H9 (cell line): Measurements from ENCODE around the gene DNAJB11. TPM values are rescaled to one million over a fixed set of nuclear protein-coding genes. Genes with fewer than 3 reads are reported as not detected.
A peak's percentile ranks its signal among the peaks of the same experiment; 100 is the strongest.
"Not testable (repeated sequence)": the region's sequence is repeated elsewhere in the genome, so short reads cannot be mapped to it uniquely, and the experiment has no call there.

Experiments used
- DNase-seq: peaks from one replicate; pipeline ENCODE4 v3.0.0-alpha.2; 2017
- H2AFZ ChIP-seq: one replicate; pipeline ENCODE4 v1.6.1; 2013; ENCODE audit warnings: mild to moderate bottlenecking, low read length, control low read depth, moderate library complexity
- H2AK5ac ChIP-seq: 2 replicates; pipeline ENCODE4 v1.6.1; 2013; ENCODE audit warnings: low read length, control low read depth, mixed read lengths; ENCODE audit not compliant: insufficient read length
- H2BK120ac ChIP-seq: one replicate; pipeline ENCODE4 v1.6.1; 2013; ENCODE audit warnings: low read depth, mild to moderate bottlenecking, low read length, control low read depth, inconsistent platforms; ENCODE audit not compliant: poor library complexity, severe bottlenecking
- H2BK12ac ChIP-seq: 2 replicates; pipeline ENCODE4 v1.6.1; 2013; ENCODE audit warnings: low read length, control low read depth, mixed read lengths, low read depth; ENCODE audit not compliant: insufficient read length
- H2BK15ac ChIP-seq: 2 replicates; pipeline ENCODE4 v1.6.1; 2013; ENCODE audit warnings: low read depth, low read length, control low read depth
- H2BK20ac ChIP-seq: one replicate; pipeline ENCODE4 v1.6.1; 2013; ENCODE audit warnings: low read depth, mild to moderate bottlenecking, low read length, control low read depth, inconsistent platforms; ENCODE audit not compliant: poor library complexity, severe bottlenecking
- H2BK5ac ChIP-seq: 2 replicates; pipeline ENCODE4 v1.6.1; 2013; ENCODE audit warnings: low read length, control low read depth, mixed read lengths; ENCODE audit not compliant: insufficient read length
- H3K14ac ChIP-seq: 2 replicates; pipeline ENCODE4 v1.6.1; 2013; ENCODE audit warnings: low read length, control low read depth; ENCODE audit not compliant: insufficient read depth
- H3K18ac ChIP-seq: 2 replicates; pipeline ENCODE4 v1.6.1; 2013; ENCODE audit warnings: low read depth, mild to moderate bottlenecking, mixed read lengths, low read length, control low read depth; ENCODE audit not compliant: insufficient read length
- H3K23ac ChIP-seq: 2 replicates; pipeline ENCODE4 v1.6.1; 2013; ENCODE audit warnings: low read length, control low read depth, mixed read lengths, low read depth; ENCODE audit not compliant: insufficient read length
- H3K23me2 ChIP-seq: 2 replicates; pipeline ENCODE4 v1.6.1; 2013; ENCODE audit warnings: low read depth, mild to moderate bottlenecking, mixed read lengths, low read length, control low read depth; ENCODE audit not compliant: insufficient read length, poor library complexity, severe bottlenecking
- H3K27ac ChIP-seq: 2 replicates; pipeline ENCODE4 v1.5.1; 2013; ENCODE audit warnings: low read length, control low read depth, mixed read lengths, low read depth; ENCODE audit not compliant: insufficient read length
- H3K27me3 ChIP-seq: 2 replicates; pipeline ENCODE4 v1.6.1; 2013; ENCODE audit warnings: low read length, control low read depth, inconsistent platforms; ENCODE audit not compliant: insufficient read depth
- H3K4ac ChIP-seq: 2 replicates; pipeline ENCODE4 v1.6.1; 2013; ENCODE audit warnings: low read depth, mild to moderate bottlenecking, control low read depth, inconsistent platforms, low read length, moderate library complexity
- H3K4me1 ChIP-seq: 2 replicates; pipeline ENCODE4 v1.6.1; 2013; ENCODE audit warnings: low read length, control low read depth, inconsistent platforms; ENCODE audit not compliant: insufficient read depth
- H3K4me2 ChIP-seq: 2 replicates; pipeline ENCODE4 v1.6.1; 2013; ENCODE audit warnings: low read length, control low read depth, mixed read lengths; ENCODE audit not compliant: insufficient read length, insufficient read depth
- H3K56ac ChIP-seq: 2 replicates; pipeline ENCODE4 v1.6.1; 2013; ENCODE audit warnings: low read depth, mild to moderate bottlenecking, mixed read lengths, low read length, control low read depth; ENCODE audit not compliant: insufficient read length
- H3K79me1 ChIP-seq: 2 replicates; pipeline ENCODE4 v1.6.1; 2013; ENCODE audit warnings: low read depth, mild to moderate bottlenecking, moderate library complexity, low read length, control low read depth, inconsistent platforms; ENCODE audit not compliant: insufficient read depth, poor library complexity, severe bottlenecking
- H3K79me2 ChIP-seq: 2 replicates; pipeline ENCODE4 v1.6.1; 2013; ENCODE audit warnings: low read length, control low read depth, inconsistent platforms; ENCODE audit not compliant: insufficient read depth
- H3K9ac ChIP-seq: 2 replicates; pipeline ENCODE4 v1.6.1; 2013; ENCODE audit warnings: low read length, control low read depth, mixed read lengths; ENCODE audit not compliant: insufficient read length; ENCODE audit errors: extremely low read depth
- H3K9me3 ChIP-seq: one replicate; pipeline ENCODE4 v1.6.1; 2013; ENCODE audit warnings: low read depth, low read length, inconsistent platforms; ENCODE audit not compliant: control insufficient read depth
- H3T11ph ChIP-seq: one replicate; pipeline ENCODE4 v1.6.1; 2013; ENCODE audit warnings: mild to moderate bottlenecking, low read length, control low read depth, inconsistent platforms
- H4K20me1 ChIP-seq: one replicate; pipeline ENCODE4 v1.6.1; 2013; ENCODE audit not compliant: control insufficient read depth, insufficient read length, insufficient read depth
- H4K5ac ChIP-seq: 2 replicates; pipeline ENCODE4 v1.6.1; 2013; ENCODE audit warnings: low read depth, mild to moderate bottlenecking, mixed read lengths, low read length, control low read depth; ENCODE audit not compliant: insufficient read length
- H4K8ac ChIP-seq: replicated peaks from 2 replicates; pipeline ENCODE4 v1.6.1; 2013; ENCODE audit warnings: low read length, control low read depth, mixed read lengths, low read depth; ENCODE audit not compliant: insufficient read length
- H4K91ac ChIP-seq: 2 replicates; pipeline ENCODE4 v1.6.1; 2013; ENCODE audit warnings: low read depth, mild to moderate bottlenecking, moderate library complexity, mixed read lengths, low read length, control low read depth; ENCODE audit not compliant: insufficient read length
- H3K27ac Mint-ChIP-seq, 3 experiments: 2 replicates in 2 of 3; 3 replicates in 1 of 3; pipeline ENCODE4 v1.8.0; 2020 to 2021; ENCODE audit warnings: mixed read lengths in 3 of 3, mild to moderate bottlenecking in 1 of 3, moderate library complexity in 1 of 3
- H3K27me3 Mint-ChIP-seq: 2 replicates; pipeline ENCODE4 v1.8.0; 2021; ENCODE audit warnings: low read depth, mild to moderate bottlenecking, moderate library complexity, mixed read lengths
- H3K36me3 Mint-ChIP-seq, 3 experiments: 2 replicates in 2 of 3; 3 replicates in 1 of 3; pipeline ENCODE4 v1.8.0; 2020 to 2021; ENCODE audit warnings: low read depth in 3 of 3, mixed read lengths in 3 of 3; ENCODE audit not compliant: insufficient read depth in 1 of 3
- H3K4me1 Mint-ChIP-seq, 2 experiments: 2 replicates each; pipeline ENCODE4 v1.8.0; 2020; ENCODE audit warnings: mixed read lengths in 2 of 2
- H3K4me3 Mint-ChIP-seq, 2 experiments: 2 replicates in 1 of 2; 3 replicates in 1 of 2; pipeline ENCODE4 v1.8.0; 2020 to 2021; ENCODE audit warnings: mild to moderate bottlenecking in 2 of 2, mixed read lengths in 2 of 2, moderate library complexity in 1 of 2
- H3K9me3 Mint-ChIP-seq, 2 experiments: 2 replicates in 1 of 2; 3 replicates in 1 of 2; pipeline ENCODE4 v1.8.0; 2020; ENCODE audit warnings: mild to moderate bottlenecking in 2 of 2, mixed read lengths in 2 of 2, moderate library complexity in 1 of 2
- WGBS: extraction: QIAGEN DNeasy Blood & Tissue Kit; methylation state at CpG from one replicate; pipeline ENCODE4 v1.1.7; 2013; ENCODE audit warnings: missing lambda C conversion rate, low lambda C conversion rate, mixed read lengths; ENCODE audit not compliant: insufficient read length; ENCODE audit errors: extremely low coverage; 5-methylcytosine and 5-hydroxymethylcytosine counted together
- total RNA-seq: library from RNA; stranded (reverse); gene quantifications from 2 replicates; pipeline ENCODE4 v1.2.1, GENCODE V29; 2021
- TF ChIP-seq, protein P1 (sequence below): fragments of 200-600 bp; sonication (generic); conservative IDR thresholded peaks from 3 replicates; pipeline ENCODE4 v1.8.0; 2021; ENCODE audit warnings: antibody characterized with exemption, mild to moderate bottlenecking

Gene DNAJB11
- total RNA-seq, 1 experiment from 2014 or later, result 61.2 TPM

DNA sequence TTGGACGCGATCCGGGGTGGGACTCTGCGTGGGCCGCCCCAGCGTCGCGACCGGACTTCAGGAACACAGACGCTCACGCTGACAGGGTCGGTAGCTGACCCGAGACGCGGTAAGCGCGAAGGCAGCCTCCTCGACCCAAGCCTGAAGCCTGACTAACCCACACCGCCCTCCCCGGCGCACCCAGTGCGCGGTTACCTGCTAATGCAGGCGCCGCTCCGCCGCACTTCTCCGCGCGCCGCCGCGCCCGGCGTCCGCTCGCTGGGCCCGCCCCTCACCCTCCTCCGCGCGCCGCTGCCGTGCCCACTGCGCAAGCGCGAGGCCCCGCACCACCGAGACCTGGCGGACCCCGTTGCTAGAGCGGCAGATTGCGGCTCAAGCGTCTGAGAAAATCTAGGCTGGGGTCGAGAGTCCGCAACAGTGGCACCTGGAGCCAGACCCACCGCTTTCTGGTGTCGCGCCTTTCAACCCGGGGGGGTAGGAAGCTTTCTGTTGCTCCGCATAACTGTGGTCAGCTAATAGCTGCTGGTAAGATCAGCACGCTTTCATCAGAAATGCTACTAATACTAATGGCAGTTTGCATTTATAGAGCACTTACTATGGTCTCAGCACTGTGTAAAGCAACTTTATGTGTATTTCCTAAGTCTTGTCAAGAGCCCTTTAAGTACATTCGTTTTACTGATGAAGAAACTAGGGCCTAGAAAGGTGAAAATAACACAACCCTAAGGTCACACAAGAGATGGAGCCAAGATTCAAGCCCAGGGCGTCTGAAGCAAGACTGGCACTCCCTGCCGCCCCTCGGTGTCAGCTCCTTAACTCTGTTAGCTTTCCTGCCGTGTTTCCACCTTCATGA, 3.2 kb upstream of the DNAJB11 start, which contains the start of gene TBCCD1:
TBCCD1 (minus strand) TSS at position 268 of the 850 bp plus-strand sequence. CDS start 3,010 bp downstream, outside the sequence.
- peaks cover 7% of the 10 kb centered on the region for H3K79me2 ChIP-seq
- H3K4ac ChIP-seq, result no peak within 1 kb of the TSS
- H3K4me1 ChIP-seq, result no peaks in the 10 kb centered on the region
- H3K27ac Mint-ChIP-seq, result peak within 1 kb of the TSS; percentile 88 to 91 (median 91); a peak in 6 of 7 replicates
- no peak within 1 kb of the TSS for H4K5ac ChIP-seq
- H3K27me3 ChIP-seq, result no peaks in the 10 kb centered on the region
- TF ChIP-seq, protein P1, sequence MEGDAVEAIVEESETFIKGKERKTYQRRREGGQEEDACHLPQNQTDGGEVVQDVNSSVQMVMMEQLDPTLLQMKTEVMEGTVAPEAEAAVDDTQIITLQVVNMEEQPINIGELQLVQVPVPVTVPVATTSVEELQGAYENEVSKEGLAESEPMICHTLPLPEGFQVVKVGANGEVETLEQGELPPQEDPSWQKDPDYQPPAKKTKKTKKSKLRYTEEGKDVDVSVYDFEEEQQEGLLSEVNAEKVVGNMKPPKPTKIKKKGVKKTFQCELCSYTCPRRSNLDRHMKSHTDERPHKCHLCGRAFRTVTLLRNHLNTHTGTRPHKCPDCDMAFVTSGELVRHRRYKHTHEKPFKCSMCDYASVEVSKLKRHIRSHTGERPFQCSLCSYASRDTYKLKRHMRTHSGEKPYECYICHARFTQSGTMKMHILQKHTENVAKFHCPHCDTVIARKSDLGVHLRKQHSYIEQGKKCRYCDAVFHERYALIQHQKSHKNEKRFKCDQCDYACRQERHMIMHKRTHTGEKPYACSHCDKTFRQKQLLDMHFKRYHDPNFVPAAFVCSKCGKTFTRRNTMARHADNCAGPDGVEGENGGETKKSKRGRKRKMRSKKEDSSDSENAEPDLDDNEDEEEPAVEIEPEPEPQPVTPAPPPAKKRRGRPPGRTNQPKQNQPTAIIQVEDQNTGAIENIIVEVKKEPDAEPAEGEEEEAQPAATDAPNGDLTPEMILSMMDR, result no peak
- H3K23me2 ChIP-seq, result peaks cover 10% of the 10 kb centered on the region
- H2BK15ac ChIP-seq, result no peak within 1 kb of the TSS
- H3K23ac ChIP-seq, result no peak within 1 kb of the TSS
- H3K36me3 Mint-ChIP-seq, result peaks cover 0 to under 1% (median under 1%) of the 10 kb centered on the region in 3 experiments; a peak in 5 of 7 replicates
- no peak within 1 kb of the TSS for H2BK5ac ChIP-seq
- peak within 1 kb of the TSS; percentile 5 for H3K18ac ChIP-seq
- peaks cover 22 to 28% of the 10 kb centered on the region in 2 experiments for H3K4me1 Mint-ChIP-seq
- H3K79me1 ChIP-seq, result no peaks in the 10 kb centered on the region
- H3K27ac ChIP-seq, result peak within 1 kb of the TSS; percentile 24
- no peak within 1 kb of the TSS for H3K56ac ChIP-seq
- no peak within 1 kb of the TSS for H3T11ph ChIP-seq
- H4K20me1 ChIP-seq, result peaks cover 3% of the 10 kb centered on the region
- peak; percentile 94 for DNase-seq
- peak within 1 kb of the TSS; percentile 12 for H2AFZ ChIP-seq
- H3K9me3 Mint-ChIP-seq, result no peaks in the 10 kb centered on the region
- H3K9ac ChIP-seq, result peak within 1 kb of the TSS; percentile 70
- H4K8ac ChIP-seq, result no peak within 1 kb of the TSS
- no peak within 1 kb of the TSS for H2BK20ac ChIP-seq
- H4K91ac ChIP-seq, result no peak within 1 kb of the TSS
- H3K4me2 ChIP-seq, result peak within 1 kb of the TSS; percentile 91
- no peak within 1 kb of the TSS for H2BK12ac ChIP-seq
- no peaks in the 10 kb centered on the region for H3K27me3 Mint-ChIP-seq
- H2AK5ac ChIP-seq, result no peak within 1 kb of the TSS
- no CpG with 5 or more reads among the region's 66 CpGs for whole genome bisulfite sequencing
- no peak within 1 kb of the TSS for H2BK120ac ChIP-seq
- peak within 1 kb of the TSS; percentile 87 to 89 for H3K4me3 Mint-ChIP-seq
- no peaks in the 10 kb centered on the region for H3K9me3 ChIP-seq
- no peak within 1 kb of the TSS for H3K14ac ChIP-seq

DNA sequence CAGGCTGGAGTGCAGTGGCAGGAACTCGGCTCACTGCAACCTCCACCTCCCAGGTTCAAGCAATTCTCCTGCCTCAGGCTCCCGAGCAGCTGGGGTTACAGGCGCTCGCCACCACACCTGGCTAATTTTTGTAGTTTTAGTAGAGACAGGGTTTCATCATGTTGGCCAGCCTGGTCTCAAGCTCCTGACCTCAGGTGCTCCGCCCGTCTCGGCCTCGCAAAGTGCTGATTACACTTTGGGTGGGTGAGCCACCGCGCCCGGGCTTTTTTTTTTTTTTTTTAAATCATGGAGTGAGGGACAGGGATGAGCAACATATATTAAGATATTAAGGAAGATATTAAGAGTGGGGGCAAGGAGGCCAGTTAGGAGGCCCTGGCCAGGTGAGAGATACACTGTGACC, 1.2 kb upstream of the DNAJB11 start:
- H2BK120ac ChIP-seq, H2AFZ ChIP-seq, H2BK15ac ChIP-seq, H3K18ac ChIP-seq, H4K8ac ChIP-seq, H3K4me1 ChIP-seq, DNase-seq, H3T11ph ChIP-seq, H3K79me1 ChIP-seq, H2BK12ac ChIP-seq, H4K20me1 ChIP-seq, H2BK5ac ChIP-seq, H3K27me3 ChIP-seq, H3K27me3 Mint-ChIP-seq, H3K9me3 ChIP-seq, H3K23ac ChIP-seq, H3K9me3 Mint-ChIP-seq, H2AK5ac ChIP-seq, H3K14ac ChIP-seq, H3K4ac ChIP-seq, H3K27ac ChIP-seq, H3K79me2 ChIP-seq, H3K56ac ChIP-seq, H4K5ac ChIP-seq, H4K91ac ChIP-seq, H2BK20ac ChIP-seq: not testable (repeated sequence)
- WGBS, result no CpG with 5 or more reads among the region's 11 CpGs
- Histone ChIP-seq H3K4me2 (peak overlapping the region; percentile 99), H3K23me2 (peaks cover 10% of the 10 kb centered on the region), H3K9ac (peak overlapping the region; percentile 94)
- Mint-ChIP-seq H3K36me3 (peaks cover 7 to 19% (median 17%) of the 10 kb centered on the region in 3 experiments; a peak in 6 of 7 replicates), H3K4me1 (peaks cover 22 to 28% of the 10 kb centered on the region in 2 experiments), H3K4me3 (peak overlapping the region; percentile 89 to 92), H3K27ac (peak overlapping the region in 2 of 3 experiments; percentile 91 to 98; a peak in 4 of 7 replicates)
